Lower leg skin (tissue), 3 donors: ENCODE measurements around the gene EFR3B.

ENCODE experiments used
- CTCF ChIP-seq, 3 donors: fragments of 450-650 bp; IDR thresholded peaks; one replicate each; pipeline ENCODE4 v1.5.1; 2016; ENCODE audit warnings: antibody characterized with exemption in 3 of 3, mild to moderate bottlenecking in 3 of 3, moderate library complexity in 2 of 3
- POLR2A ChIP-seq, 2 donors: fragments of 450-650 bp; IDR thresholded peaks; one replicate each; pipeline ENCODE4 v1.6.1; 2016 to 2017; ENCODE audit warnings: antibody characterized with exemption in 2 of 2, mild to moderate bottlenecking in 1 of 2, moderate library complexity in 1 of 2

- TF ChIP-seq POLR2A (IDR thresholded peaks at IDR 0.05), result no peak
- no peak for TF ChIP-seq CTCF (IDR thresholded peaks at IDR 0.05)
These were observed 47.9 kb downstream of the EFR3B start for GRCh38 chr2:25089605-25090315.
